Measurements from ENCODE around the gene INSYN2A. TPM values are rescaled to one million over a fixed set of nuclear protein-coding genes. Genes with fewer than 3 reads are reported as not detected.

INSYN2A gene, protein sequence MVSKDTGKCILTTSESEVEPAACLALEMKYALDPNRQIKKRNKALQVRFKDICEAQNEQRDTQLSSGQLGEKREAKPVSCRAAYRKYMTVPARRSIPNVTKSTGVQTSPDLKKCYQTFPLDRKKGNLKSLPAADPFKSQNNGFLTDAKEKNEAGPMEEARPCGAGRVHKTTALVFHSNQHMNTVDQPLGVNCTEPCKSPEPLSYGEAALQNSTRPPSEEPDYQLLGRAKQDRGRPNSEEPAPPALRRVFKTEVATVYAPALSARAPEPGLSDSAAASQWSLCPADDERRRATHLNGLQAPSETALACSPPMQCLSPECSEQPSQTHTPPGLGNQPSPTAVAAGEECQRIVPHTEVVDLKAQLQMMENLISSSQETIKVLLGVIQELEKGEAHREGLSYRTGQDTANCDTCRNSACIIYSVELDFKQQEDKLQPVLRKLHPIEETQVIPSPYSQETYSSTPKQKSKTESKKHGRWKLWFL
- total RNA-seq: under 0.01 and 0.10 TPM in 2 replicates

DNA sequence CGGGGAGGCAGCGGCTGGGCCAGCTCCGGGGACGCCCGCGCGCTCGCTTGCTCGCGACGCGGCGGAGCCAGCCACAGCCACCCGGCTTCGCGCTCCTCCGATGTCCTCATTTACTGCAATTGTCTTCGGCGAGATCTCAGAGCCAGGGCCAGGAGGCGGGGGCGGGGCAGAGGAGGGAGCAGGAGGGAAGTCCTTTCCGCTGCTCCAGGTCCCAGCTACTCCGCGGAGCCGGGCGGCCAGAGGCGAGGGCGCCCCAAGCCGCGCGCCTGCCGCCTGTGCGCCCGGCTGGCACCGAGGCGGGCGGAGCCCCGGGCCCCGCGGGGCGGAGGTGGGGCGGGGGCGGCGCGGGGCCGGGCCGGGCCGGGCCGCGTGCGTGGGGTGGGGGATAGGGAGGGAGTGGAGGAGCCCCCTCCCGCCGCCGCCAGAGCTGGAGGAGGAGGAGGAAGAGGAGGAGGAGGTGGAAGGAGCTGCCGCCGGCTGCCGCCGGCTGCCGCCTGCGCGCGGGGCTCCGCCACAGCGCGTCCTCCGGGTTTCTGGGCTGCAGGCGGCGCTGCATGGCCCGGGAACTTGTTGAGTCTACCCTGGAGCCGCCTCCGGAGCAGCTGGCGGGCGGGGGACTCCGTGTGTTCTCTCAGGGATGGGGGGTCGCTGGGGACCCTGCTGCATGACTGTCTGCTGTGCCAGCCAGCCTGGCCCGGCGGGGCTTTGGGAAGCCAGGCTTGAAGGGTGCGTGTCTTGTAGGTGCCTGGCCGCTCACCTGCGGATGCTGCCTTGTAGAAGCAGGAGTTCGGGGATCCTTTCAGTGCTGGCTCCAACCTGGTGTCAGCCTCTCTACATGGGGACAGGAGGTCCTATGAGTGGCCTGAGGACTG, at the start of gene INSYN2A:
Gene INSYN2A, minus strand, starts transcription at position 310 of the 872 bp plus-strand sequence. CDS start 20,196 bp downstream, outside the sequence.
- peak; percentile 15 for DNase-seq (ENCODE audit: low read depth)

DNA sequence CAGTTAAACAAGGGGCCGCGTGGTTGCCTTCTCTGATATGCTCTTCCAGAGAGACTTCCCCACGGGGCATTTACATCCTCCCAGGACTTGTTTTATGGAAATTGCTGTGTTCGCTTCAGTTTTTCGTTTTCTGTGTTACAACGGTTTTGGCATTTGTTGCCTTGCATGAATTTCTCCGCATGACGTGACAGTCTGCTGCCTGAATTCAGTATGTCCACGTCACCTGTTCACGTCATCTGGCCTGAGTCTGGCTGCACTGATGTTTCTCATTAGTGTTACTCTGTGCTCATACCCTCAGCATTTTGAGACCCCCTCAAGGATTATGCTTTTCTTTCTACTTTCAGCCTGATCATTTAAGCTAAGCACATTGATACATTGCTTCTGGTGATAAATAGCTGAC, 49.1 kb upstream of the INSYN2A start:
- no peak for DNase-seq (ENCODE audit: low read depth)

DNA sequence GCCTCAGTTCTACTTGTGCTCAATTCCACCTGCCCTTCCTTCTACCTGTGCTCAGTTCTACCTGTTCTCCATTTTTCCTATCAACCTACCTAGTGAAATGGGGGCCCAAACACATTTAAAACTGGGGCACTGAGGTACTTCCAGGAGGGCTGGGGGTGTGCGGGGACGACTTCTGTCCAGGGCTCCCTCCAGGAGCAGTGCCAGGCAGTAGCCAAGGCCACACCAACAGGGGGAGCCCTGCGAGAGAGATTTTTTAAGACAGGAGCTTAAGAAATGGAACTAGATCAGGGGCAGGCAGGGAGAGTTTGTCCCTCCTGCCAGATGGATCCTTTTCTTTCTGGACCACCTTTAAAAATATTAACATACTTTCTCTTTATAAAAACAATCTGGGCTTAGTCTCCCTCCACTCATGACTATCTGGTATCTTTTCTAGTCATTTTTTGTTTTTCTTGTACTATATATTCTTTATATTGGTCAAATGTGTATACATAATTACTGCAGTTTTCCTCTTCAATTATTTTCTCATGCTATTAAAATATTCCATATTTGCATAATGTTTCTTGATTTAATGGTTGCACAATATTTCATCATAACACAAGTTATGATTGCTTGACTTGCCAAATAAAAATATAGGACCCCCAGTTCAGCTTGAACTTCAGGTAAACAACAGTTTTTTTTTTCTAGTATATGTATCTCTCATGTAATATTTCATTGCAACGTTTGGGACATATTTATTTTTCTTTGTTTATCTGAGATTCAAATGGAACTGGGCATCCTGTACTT, 47.3 kb upstream of the INSYN2A start:
- DNase-seq (ENCODE audit: low read depth): peak; percentile 38

DNA sequence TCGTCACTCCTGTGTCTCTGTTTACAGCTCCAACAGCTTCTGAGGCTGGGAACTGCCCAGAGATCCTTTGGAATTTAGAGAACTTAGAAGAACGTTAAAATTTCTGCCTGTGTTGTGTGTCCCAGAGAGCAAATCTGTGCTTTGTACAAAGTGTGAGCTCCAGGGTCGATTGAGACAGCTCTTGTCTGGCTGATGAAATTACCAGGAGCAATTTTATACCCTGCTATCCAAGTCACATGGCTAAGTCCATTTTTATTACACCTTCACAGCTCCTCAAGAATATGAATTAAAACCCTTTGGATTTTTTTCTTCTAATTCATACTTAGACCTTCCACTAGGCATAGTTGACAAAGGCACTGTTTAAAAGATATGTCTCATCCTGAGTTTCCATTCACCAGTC, 46.5 kb upstream of the INSYN2A start:
- no peak for DNase-seq (ENCODE audit: low read depth)

DNA sequence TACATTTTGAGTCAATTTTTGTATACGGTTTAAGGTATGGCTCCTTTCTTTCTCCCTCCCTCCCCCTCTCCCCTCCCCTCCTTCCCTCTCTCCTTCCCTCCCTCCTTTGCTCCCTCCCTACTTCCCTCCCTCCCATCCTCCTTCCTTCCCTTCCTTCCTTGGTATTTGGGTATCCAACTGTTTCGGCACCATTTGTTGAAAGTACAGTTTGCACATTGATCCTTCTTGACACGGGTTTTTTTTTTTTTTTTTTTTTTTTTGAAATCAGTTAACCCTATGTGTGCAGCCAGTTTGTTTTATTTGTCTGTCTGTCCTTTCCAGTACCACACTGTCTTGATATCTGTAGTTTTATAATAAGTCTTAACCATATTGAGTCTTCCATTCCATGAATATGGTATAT, 39.9 kb upstream of the INSYN2A start:
- DNase-seq (ENCODE audit: low read depth): no peak

DNA sequence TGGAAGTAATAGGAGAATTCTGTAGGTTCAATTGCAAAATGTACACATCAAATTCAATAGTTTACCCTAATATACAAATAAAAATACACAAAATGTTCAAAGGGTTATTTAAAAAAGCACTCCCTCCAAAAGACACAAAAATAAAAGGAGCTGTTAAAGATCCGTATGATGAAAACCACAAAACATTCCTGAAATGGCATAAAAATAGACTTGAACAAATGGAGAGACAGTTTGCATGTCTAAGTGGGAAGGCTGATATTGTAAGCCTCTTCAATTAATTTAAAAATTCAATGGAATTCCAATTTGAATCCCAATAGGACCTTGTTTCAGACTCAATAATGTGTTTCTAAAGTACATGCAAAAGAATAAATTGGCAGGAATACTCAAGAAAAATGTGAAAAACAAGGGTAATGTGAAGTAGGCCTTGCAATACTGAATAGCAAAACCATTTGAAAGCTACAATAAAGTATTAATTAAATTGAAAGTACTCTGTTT, 38.0 kb upstream of the INSYN2A start:
- DNase-seq (ENCODE audit: low read depth): no peak

DNA sequence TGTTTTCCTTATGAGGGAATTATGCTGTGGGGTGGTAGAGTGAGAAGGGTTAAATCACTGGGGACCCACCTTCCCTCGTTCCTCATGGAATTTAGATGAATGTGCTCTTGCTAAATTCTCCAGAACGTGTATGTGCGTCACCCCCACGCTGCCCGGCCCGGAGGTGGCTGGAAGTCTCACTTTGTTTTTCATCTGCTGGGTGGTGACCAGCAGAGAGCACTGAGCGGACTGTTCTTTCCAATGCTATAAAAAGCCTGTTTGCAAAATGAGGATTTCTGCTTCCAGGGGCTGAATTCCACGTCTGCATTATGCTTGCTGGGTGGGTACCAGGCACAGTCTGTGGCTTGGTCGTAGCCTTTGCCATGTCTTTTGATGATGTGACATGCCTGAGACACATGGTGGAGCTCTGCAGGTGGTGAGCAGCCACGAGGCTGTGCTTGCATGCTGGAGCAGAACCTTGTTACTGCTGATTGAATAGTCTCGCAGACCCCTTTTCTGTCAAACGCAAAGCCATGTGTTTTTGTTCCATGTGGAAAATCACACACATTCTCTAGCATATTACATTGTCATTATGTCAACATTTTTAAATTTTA, 31.9 kb upstream of the INSYN2A start:
- DNase-seq (ENCODE audit: low read depth): no peak

DNA sequence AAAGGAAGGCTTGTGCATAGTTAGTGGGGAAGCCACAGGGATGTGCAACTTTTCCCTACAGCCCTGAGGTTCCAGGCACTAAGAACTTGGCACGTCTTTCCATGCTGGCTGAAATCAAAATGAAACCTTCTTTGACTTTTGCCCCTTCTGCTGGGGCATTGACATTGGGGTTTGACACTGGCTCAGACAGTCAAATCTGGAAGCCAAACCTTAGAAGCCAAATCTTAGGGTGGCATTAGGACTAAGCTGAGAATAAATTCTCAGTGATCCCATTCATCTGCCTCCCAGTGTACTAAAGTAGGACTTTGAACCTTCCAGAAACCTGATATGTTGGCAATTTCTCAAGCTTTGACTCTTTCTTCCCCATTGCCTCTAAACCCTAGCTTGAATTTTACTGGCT, 31.3 kb upstream of the INSYN2A start:
- DNase-seq (ENCODE audit: low read depth): peak; percentile 22

DNA sequence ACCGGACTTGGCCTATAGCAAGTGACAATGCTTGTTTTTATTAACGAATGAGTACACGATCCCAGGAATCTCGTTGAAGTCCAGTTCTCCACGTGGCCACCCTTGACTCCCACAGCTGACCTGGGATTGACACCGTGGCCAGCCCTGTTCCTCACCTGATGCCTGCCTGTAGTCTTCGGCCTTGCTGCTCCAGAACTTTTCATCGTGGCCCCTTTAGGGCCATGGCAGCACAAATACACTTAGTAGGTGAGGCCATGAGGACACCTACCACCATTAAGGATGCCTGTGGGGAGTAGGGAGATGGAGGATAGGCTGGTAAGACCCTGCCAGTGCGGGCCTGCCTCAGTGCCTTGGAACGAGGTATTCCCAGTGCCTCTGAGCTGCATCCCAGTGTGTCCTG, 30.6 kb upstream of the INSYN2A start:
- no peak for DNase-seq (ENCODE audit: low read depth)

DNA sequence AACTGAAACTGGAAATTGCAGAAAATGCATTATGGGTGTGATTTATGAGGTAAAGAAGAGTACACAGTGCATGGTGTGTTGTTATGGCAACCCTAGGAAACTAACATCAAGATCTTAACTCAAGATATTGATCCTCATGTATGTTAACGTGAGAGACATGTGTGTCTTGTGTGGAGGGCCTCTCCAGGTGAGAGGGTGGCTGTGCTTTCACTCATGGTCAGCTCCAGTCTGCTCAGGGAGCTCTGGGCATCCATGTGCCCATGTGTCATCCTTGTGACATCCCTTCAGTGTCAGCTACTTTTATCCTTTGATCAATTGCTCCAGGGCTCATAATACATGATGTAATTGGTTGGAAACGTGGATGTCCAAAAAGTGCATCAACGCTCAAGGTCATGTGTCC, 24.9 kb upstream of the INSYN2A start:
- no peak for DNase-seq (ENCODE audit: low read depth)

DNA sequence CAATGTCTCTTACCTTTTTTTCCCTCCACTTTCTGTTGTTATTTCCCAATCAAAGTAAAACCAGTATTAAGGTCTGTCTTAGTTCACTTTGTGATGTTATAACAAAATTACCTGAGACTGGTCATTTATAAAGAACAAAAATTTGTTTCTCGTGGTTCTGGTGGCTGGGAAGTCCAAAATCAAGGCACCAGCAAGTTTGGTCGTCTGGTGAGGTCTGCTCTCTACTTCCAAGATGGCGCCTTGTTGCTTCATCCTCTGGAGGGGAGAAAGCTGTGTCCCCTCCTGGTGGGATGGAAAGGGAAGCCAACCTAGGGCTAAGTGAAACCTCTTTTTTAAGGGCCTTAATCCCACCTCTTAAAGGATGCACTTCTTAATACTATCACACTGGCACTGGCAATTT, 22.3 kb upstream of the INSYN2A start:
- DNase-seq (ENCODE audit: low read depth): no peak

DNA sequence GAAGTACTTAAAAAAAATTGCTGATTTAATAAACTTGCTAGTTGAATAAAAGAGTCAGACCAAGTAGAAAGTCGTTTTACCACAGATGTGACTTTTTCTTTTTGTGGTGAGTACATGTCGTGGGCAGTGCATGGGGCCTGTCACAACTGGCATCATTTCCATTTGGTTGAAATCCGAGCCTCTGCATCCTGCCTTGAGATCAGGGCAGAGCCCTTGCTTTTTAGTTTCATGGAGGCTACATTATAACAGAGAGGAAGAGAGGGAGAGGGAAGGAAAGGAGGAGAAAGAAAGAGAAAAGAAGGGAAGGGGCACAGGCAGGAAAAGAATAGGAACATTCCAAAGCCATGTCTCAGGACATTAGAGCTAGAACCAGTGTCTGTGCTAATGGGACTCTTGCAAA, 20.4 kb upstream of the INSYN2A start:
- DNase-seq (ENCODE audit: low read depth): peak; percentile 11

DNA sequence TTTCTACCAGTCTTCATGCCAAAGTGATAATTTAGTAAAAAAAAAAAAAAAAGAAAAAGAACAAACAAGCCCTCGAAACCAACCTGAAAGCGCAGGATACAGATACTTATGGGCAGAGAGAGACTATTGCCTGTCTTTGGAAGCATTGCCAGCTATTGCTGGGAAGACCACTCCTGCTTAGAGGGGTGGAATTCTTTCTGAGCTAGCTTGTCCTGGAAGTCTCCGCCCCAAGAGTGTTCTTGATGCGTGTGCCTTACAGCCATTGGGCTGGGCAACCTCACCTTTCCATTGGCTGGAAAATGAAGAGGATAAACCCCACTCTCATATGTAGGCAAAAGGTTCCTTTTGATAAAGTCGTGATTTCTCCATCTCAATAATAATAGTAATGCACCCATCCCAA, 19.9 kb upstream of the INSYN2A start:
- no peak for DNase-seq (ENCODE audit: low read depth)

DNA sequence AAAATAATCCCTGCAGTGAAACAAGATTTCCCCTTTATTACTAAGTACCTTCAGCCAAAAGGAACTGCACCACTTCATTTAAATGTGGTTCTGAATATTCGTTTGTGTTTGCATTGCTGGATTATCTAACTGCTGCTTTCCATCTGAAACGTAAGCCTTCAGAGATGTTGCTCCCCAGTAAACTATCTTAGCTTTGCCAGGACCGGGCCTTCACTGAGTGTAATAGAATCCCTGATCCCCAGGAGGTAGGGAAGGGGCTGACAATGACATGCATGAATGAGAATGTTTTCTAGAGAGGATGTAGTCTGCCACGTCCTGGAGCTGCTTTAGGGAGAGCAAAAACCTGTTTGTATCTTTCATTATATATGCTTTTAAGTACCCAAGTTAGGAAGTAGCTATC, 19.5 kb upstream of the INSYN2A start:
- DNase-seq (ENCODE audit: low read depth): no peak

DNA sequence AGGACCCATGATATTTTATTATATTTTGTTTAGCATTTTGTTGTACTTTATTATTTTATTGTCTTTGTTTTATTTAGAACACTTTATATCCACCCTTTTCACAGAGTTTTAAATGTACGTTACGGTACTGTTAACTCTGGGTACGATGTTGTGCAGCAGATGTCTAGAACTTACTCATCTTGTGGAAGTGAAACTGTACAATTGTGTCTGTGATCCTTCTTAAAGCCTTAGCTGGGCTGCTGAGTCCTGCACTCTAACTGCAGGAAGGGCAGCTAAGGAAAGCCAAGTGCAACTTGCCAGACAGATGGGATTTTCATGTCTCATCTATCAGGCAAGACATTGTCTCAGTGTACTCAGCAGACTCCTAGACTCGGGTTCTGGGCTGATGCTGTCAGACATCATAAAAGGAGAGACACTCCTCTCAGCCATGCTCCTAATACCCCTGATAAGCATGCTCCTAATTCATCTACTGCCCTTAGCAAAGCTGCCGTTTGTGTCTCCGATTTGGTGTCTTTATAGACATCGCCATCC, 14.6 kb upstream of the INSYN2A start:
- no peak for DNase-seq (ENCODE audit: low read depth)

DNA sequence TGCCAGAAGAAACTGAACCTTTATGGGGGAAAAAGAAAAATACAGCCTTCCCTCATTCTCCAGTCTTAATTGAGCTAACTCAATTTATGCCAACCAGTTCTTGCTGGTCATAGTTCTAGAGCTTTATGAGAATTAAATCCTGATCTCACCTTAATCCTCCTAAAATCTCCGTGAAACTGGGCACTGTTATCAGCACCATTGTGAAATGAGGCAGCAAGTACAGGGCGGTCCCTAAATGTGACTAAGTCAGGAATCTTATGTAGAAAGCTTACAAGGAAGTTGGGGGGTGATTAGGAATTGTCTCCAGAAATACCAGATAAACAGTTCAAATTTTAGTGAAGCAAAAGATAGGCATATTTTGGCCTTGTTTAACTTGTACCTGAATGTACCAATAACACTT, 10.7 kb upstream of the INSYN2A start:
- DNase-seq (ENCODE audit: low read depth): no peak

DNA sequence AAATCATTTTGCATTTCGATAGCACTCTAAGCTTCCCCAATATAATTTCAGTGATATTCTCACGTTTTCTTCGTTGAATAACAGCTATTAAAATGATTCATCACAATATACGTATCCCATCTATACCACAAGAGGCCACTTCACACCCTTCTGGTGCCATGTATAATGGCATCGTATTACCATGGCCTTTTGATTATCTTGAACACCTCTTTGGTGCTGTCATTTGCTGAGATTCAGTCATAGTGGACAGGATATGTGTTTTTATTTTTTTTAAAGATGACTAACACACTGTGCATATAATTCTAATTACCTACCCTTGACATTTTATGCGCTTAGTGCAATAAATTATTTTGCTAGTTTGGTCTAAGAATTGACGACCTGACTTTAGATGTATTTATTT, 6.7 kb upstream of the INSYN2A start:
- DNase-seq (ENCODE audit: low read depth): no peak

DNA sequence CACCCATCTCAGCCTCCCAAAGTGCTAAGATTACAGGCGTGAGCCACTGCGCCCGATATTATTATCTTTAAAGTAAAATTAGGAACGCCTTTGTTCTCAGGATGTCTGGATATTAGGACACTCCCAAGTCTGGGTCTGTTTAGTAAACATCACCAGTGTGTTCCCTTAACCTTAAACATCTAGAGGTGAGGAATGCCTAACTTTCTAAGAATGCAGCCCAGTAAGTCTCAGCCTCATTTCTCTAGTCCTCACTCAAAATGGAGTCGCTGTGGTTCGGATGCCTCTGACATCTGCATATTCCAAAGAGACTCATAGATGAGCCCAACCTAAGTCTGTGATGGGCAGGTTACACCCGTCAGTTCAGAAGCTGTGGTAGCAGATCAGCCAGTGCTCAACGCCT, 4.3 kb upstream of the INSYN2A start:
- no peak for DNase-seq (ENCODE audit: low read depth)

DNA sequence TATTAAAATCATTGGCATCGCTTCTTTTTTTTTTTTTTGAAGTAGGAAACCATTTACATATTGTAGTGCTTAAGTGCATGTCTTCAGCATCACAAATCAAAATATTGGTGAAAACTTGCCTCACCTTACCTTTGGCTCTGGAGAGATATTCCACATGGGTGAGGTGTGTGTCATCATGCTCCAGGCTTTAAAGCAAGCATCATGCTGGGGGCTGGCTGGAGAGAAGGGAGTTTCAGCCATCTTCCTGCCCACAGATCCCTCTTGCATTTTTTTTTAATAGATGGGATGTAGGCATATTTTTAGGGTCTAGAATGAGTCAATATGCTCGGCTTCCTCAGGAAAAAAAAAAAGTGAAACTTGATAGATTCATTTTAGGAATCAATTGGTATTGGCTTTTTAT, 2.3 kb upstream of the INSYN2A start:
- no peak for DNase-seq (ENCODE audit: low read depth)

DNA sequence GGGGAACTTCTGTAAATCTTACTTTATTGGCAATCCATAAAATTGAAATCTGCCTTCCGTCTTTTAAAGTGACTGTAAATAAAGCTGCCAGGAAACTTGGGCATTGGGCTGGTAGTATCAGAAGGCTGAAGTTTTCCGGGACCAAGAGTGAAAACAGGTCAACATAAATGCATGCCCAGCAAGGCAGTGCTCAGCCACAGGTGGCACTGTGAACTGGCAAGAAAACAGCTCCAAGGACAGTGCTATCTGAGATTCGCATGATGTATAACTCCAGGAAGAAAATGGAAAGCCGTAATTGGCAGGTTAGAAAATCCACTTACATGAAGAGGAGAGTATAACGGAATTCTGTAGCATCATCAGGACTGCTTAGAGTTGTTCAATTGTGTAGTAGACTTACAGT, 1.9 kb upstream of the INSYN2A start:
- DNase-seq (ENCODE audit: low read depth): no peak

DNA sequence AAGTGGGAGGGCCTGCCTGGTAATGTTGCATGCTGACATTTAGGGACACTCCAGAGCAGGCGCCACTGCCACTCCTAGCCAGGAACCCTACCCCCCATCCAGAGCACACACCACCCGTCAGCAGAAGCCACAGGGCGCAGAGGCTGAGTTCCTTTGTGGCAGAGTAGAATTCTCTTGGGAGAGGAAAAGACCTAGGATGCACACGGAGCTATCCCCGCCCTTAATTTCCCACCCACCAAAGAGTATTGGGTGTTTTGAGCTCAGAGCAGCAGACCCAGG, 702 bp upstream of the INSYN2A start:
- no peak for DNase-seq (ENCODE audit: low read depth)
